HG02759 (cell line): ENCODE results near the gene CACNA1C.
"Not testable (repeated sequence)": the region's sequence is repeated elsewhere in the genome, so short reads cannot be mapped to it uniquely, and the experiment has no call there.

Experiments used
- ATAC-seq: cut with Tn5 transposase; IDR thresholded peaks from one replicate; pipeline ENCODE4 v1.9.1; 2021; ENCODE audit warnings: mild to moderate bottlenecking, moderate library complexity; ENCODE audit not compliant: unreplicated experiment

Gene CACNA1C

GRCh38 chr12:2672863-2673262, 620.1 kb downstream of the CACNA1C start:
- ATAC-seq = no peak

GRCh38 chr12:2673966-2674810, 621.4 kb downstream of the CACNA1C start:
- ATAC-seq = no peak

- no peak for ATAC-seq
Measured at GRCh38 chr12:2675776-2676175, 623.0 kb downstream of the CACNA1C start.

GRCh38 chr12:2677142-2677880, 624.5 kb downstream of the CACNA1C start:
- ATAC-seq = no peak

DNA sequence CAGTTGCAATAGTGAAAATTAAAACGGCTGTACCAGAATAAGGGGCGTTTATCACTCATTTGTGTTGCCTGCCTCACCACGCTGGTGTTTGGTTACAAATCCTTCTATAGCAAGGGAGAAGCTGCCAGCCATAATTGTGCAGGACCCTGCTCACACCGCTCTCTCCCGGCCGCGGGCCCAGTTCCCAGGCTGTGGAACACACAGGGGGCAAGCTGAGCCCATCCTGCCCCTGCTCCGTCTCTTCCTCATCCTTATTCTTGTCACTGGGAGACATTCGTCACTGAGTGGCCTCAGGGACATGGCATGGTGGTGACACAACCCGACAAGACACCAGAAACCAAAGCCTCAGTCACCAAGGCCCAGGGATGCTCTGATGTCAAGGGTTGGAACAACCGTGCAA, 625.6 kb downstream of the CACNA1C start:
- no peak for ATAC-seq

DNA sequence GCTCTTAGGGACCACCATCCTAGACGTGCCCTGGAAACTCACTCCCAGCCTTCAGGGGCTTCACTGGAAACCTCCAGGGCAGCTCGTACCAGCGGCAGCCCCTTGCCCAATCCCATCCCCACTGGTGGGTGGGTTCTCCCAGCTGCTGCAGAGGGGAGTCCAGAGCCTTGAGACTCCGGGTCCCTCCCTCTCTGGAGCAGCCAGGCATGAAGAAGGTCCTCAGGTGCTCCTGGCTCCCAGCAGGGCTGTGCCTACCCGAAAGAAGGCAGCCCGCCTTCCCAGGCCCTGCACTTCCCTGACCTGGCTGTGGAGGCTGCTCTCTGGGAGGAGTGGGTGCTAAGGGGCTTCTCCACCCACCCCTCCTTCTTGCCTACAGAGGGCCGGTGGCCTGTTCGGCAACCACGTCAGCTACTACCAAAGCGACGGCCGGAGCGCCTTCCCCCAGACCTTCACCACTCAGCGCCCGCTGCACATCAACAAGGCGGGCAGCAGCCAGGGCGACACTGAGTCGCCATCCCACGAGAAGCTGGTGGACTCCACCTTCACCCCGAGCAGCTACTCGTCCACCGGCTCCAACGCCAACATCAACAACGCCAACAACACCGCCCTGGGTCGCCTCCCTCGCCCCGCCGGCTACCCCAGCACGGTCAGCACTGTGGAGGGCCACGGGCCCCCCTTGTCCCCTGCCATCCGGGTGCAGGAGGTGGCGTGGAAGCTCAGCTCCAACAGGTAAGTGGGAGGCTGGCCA, 626.5 kb downstream of the CACNA1C start:
- no peak for ATAC-seq

GRCh38 chr12:2679816-2680675, 627.3 kb downstream of the CACNA1C start:
- no peak for ATAC-seq

DNA sequence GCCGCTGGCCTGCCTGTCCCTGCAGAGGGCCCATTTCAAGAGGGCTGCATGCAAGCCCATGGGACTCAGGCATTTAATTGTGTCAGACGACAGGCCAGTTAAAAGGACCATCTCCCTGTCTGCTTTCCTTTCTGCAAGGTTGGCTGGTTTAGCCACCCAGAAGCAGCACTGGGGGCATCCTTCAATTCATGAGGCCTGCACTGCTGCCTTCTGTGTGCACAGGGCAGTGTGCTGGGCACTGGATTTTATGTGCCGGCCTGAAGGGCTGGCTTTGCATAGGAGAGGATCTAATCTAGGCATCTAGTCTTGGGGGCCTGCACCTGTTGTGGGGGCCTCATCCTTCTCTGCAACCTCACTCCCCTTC, 627.9 kb downstream of the CACNA1C start:
- no peak for ATAC-seq

- ATAC-seq = no peak
Measured at GRCh38 chr12:2681450-2682205, 628.8 kb downstream of the CACNA1C start.

DNA sequence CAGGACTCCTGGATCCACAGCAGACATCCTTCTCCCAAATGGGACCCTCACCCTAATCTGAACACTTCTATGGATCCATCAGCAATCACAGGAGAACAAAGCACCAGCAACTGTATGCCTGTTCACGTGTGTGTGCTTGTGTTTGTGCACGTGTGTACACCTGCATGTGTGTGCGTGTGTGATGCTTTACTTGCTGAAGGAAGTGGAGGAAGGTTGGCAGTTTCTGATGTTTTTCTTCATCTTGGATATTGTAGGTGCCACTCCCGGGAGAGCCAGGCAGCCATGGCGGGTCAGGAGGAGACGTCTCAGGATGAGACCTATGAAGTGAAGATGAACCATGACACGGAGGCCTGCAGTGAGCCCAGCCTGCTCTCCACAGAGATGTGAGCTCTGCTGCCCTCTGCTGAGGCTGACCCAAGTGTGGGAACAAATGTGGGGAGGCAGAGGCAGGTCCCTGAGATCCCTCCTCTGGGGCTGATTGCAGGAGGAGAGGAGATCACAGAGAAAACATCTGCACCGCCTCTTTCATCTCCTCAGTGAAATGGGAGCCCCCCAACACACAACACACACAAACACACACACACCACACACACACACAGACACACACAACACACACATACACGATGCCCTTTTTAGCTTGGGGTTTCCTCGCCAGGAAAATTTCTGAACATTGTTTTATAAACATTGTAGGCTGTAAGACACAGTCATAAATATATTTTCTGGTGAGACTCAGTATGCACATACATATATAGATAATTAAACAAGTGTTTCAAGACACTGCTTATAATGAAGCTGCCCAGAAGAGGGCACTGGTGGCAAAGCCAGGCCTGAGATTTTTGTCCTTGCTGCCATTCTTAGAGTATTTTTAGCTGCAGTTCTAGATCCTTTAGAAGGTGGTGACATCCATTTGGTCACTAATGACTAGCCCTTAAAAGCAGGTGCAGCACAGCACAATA, 629.8 kb downstream of the CACNA1C start:
- ATAC-seq = no peak

DNA sequence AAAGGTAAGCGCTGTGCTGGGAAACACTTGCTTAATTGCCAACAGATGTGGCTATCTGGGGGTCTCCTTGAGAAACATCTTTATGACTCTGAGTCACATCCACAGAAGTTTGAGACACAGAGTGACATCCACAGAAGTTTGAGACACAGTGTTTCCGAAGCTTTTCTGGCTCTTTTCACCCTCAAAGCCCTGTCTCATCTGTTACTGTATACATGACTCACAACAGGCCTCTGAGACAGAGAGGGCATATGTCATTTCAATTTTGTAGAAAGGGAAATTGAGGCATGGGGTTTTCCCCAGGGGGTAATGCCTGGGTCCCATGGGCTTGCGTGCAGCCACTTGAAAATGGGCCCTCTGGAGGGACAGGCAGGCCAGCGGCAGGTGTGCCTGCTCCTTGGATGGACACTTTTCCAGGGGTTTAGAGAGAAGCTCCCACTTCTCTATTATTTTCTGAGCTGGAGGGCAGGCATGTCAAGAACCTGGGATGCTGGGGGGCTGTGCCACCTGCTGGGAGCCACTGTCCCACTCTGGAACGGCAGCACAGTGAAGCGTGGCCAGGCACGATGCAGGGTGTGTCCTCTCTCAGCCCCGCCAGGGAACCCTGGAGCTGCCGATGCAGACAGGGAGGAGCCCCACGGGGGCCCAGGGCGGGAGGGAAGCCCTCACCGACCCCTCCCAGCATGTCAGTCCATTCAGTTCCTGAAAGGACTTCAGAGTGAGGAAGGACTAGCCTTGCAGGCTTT, 630.7 kb downstream of the CACNA1C start:
- no peak for ATAC-seq

DNA sequence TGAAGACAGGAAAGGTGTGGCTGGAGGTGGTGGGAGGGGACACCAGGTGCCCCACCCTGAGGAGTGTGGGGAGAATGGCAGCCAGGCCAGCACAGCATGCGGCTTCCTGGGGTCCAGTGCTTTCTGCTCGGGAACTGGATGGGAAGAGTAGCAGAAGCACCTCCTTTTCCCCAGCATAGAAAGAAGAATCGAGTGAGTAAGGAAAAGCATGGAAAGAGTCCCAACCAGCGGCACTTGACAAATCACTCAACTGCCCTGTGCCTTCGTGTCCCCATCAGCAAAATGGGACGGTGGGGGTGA, 631.2 kb downstream of the CACNA1C start:
- not testable (repeated sequence) for ATAC-seq

DNA sequence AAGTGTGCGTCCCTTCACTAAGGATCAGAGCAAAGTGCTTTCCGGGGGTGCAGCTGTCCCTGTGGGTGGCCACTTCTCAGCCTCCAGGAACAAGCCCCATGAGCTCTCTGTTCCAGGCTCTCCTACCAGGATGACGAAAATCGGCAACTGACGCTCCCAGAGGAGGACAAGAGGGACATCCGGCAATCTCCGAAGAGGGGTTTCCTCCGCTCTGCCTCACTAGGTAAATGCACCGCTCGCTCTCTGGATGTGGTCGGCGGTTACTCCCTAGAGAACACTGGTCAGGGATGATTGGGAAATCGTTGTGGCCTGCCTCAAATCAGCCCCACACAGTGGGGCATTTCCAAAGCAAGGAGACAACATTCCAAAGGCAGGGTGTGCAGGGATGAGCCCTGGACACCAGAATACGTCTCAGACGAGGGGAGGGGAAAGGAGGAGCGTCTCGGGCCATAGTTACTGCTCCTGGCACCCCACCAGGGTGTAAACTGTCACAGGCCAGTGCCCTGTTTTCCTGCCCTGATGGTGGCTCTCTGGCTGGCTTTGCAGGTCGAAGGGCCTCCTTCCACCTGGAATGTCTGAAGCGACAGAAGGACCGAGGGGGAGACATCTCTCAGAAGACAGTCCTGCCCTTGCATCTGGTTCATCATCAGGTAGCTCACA, 633.0 kb downstream of the CACNA1C start:
- ATAC-seq = not testable (repeated sequence)

DNA sequence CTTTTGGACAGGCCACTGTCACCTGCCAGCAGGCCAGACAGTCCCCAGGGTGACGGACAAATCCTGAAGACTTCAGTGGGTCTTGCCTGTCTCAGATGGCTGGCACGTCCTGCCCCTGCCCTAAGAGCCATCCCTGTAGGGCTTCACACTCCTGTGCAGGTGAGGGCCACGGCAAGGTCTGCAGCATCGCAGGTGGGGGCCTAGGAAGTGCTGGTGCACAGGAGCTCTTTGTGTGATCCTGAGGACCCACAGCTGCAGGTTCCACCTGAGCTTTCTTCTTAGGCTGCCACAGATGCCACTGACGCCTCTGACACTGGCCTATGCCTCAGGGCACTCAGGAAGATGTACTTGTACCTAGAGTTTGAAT, 633.5 kb downstream of the CACNA1C start:
- no peak for ATAC-seq

DNA sequence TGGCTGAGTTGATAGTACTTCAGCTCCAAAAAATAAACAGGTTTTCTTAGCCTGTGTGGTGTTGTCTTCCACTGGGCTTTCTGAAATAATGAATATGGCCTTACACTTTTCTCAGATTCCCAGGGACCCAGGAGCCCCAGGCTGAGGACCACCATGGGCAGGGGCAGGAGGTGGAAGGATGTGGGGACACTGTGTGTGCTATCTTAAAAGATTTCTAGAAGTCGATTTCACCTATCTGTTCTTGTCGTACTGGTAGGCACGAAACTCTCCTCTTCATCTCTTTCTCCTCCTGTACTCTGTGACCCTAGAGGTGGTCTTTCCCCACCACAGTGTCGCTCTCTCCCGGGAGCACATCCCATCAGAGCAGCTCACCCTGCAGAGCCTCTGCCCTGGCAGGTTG, 634.3 kb downstream of the CACNA1C start:
- no peak for ATAC-seq

DNA sequence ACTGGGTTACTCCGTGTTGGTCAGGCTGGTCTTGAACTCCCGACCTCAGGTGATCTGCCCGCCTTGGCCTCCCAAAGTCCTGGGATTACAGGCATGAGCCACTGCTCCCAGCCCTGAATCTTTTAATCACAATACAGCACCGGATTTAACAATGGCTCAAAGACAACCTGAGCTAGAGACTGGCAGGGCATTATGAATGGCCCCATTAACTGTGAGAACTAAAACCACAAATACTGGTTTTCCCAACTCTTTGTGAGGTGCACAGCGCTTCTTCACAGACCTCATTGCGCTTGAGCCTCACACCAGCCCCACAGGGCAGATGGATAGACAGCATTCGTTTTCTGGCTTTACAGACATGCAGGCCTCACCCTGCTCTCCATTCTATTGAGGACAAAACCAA, 634.9 kb downstream of the CACNA1C start:
- no peak for ATAC-seq

DNA sequence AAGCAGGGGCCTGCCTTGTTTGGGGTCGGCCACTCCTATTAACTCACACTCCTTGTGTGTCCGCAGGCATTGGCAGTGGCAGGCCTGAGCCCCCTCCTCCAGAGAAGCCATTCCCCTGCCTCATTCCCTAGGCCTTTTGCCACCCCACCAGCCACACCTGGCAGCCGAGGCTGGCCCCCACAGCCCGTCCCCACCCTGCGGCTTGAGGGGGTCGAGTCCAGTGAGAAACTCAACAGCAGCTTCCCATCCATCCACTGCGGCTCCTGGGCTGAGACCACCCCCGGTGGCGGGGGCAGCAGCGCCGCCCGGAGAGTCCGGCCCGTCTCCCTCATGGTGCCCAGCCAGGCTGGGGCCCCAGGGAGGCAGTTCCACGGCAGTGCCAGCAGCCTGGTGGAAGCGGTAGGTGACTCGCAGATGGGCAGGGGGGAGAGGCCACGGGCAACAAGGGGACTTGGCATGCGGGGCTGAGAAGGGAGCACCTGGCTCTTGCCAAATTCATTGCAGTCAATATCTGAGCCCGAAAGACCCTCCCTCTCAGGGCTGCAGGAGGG, 635.7 kb downstream of the CACNA1C start:
- no peak for ATAC-seq

DNA sequence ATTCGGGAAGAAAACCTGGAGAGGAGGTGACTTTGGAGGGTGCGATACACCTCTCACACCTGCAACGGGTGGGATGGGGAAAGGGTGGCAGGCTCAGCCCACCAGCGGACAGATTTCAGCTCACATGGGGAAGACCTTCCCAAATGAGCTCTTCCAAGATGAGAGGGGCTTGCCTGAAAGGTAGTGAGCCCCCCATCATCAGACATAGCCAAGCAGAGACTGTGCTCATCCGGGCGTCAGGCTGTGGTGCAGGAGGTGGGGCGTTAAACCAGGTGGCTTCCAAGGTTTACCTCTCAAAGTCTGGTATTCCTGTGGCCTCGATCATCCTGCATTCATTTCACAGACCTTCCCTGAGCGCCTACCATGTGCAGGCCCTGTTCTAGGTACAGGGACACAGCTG, 636.6 kb downstream of the CACNA1C start:
- no peak for ATAC-seq
